WTC11 (cell line): Measurements from ENCODE around the gene PLPPR5. TPM values are rescaled to one million over a fixed set of nuclear protein-coding genes. Genes with fewer than 3 reads are reported as not detected.

ENCODE experiments used
- ATAC-seq: fragments of 200-7000 bp; cut with Tn5 transposase; 2 replicates; pipeline ENCODE4 v1.10.0; 2021; ENCODE audit warnings: mild to moderate bottlenecking, moderate library complexity
- CTCF ChIA-PET: fragments of 300-600 bp; sonication (Branson Sonifier 250); formaldehyde crosslinking; loops from one replicate; lab custom pipeline; 2021; ENCODE audit warnings: antibody characterized with exemption; lab: Charles Lee
- POLR2A ChIA-PET: fragments of 350-600 bp; sonication (Branson Sonifier 250); formaldehyde crosslinking; loops from one replicate; lab custom pipeline; 2021; ENCODE audit warnings: antibody characterized with exemption; lab: Charles Lee
- DNase-seq: peaks from one replicate; pipeline ENCODE4 v3.0.0; 2021; ENCODE audit warnings: low spot score
- H3K27ac Mint-ChIP-seq: 2 replicates; pipeline ENCODE4 v1.8.0; 2021; ENCODE audit warnings: mixed read lengths
- H3K27me3 Mint-ChIP-seq: 2 replicates; pipeline ENCODE4 v1.8.0; 2021; ENCODE audit warnings: low read depth, mild to moderate bottlenecking, moderate library complexity, mixed read lengths
- H3K36me3 Mint-ChIP-seq: 2 replicates; pipeline ENCODE4 v1.8.0; 2021; ENCODE audit warnings: mixed read lengths
- H3K4me1 Mint-ChIP-seq: 2 replicates; pipeline ENCODE4 v1.8.0; 2022; ENCODE audit warnings: mixed read lengths
- H3K4me3 Mint-ChIP-seq: 2 replicates; pipeline ENCODE4 v1.8.0; 2021; ENCODE audit warnings: mild to moderate bottlenecking, moderate library complexity, mixed read lengths
- H3K9me3 Mint-ChIP-seq: 2 replicates; pipeline ENCODE4 v1.8.0; 2021; ENCODE audit warnings: mixed read lengths
- E2F4 ChIP-seq: sonication (generic); formaldehyde crosslinking; IDR thresholded peaks from 2 replicates; pipeline ENCODE4 v1.8.1; 2022; ENCODE audit warnings: low read depth, mild to moderate bottlenecking, moderate library complexity, missing genetic modification reagents, borderline replicate concordance
- FOXP4 ChIP-seq: sonication (generic); formaldehyde crosslinking; IDR thresholded peaks from 2 replicates; pipeline ENCODE4 v1.8.0; 2022; ENCODE audit warnings: mild to moderate bottlenecking, missing genetic modification reagents
- IRF1 ChIP-seq: sonication (generic); formaldehyde crosslinking; IDR thresholded peaks from 2 replicates; pipeline ENCODE4 v1.8.0; 2023; ENCODE audit warnings: missing genetic modification reagents
- IRF2 ChIP-seq: sonication (generic); formaldehyde crosslinking; IDR thresholded peaks from 2 replicates; pipeline ENCODE4 v1.8.0; 2022; ENCODE audit warnings: low read depth, missing genetic modification reagents, borderline replicate concordance
- MYBL2 ChIP-seq: sonication (generic); formaldehyde crosslinking; IDR thresholded peaks from 2 replicates; pipeline ENCODE4 v1.8.1; 2023; ENCODE audit warnings: mild to moderate bottlenecking, moderate library complexity, missing genetic modification reagents
- NFATC4 ChIP-seq: fragments of 250-450 bp; sonication (Bioruptor Pico); IDR thresholded peaks from 2 replicates; pipeline ENCODE4 v1.9.0; 2021; ENCODE audit warnings: mild to moderate bottlenecking
- NFE2L1 ChIP-seq: sonication (generic); formaldehyde crosslinking; IDR thresholded peaks from 2 replicates; pipeline ENCODE4 v1.8.1; 2023; ENCODE audit warnings: missing genetic modification reagents
- PRRX2 ChIP-seq: fragments of 250-450 bp; sonication (Bioruptor Pico); IDR thresholded peaks from 2 replicates; pipeline ENCODE4 v1.8.0; 2021; ENCODE audit warnings: mild to moderate bottlenecking
- TCF7 ChIP-seq: sonication (generic); formaldehyde crosslinking; IDR thresholded peaks from 2 replicates; pipeline ENCODE4 v1.8.0; 2022; ENCODE audit warnings: mild to moderate bottlenecking, low read depth, missing genetic modification reagents, moderate library complexity
- ZMAT4 ChIP-seq: fragments of 250-450 bp; sonication (Bioruptor Pico); IDR thresholded peaks from 2 replicates; pipeline ENCODE4 v1.9.0; 2021; ENCODE audit warnings: mild to moderate bottlenecking
- ZNF671 ChIP-seq: fragments of 250-450 bp; sonication (Bioruptor Pico); IDR thresholded peaks from 2 replicates; pipeline ENCODE4 v1.8.0; 2021; ENCODE audit warnings: mild to moderate bottlenecking
- total RNA-seq: library from RNA; stranded (reverse); gene quantifications from 3 replicates; pipeline ENCODE4 v1.2.3, GENCODE V29; 2021
- TF ChIP-seq, protein P1 (sequence below): sonication (generic); formaldehyde crosslinking; IDR thresholded peaks from 2 replicates; pipeline ENCODE4 v1.8.0; 2022; ENCODE audit warnings: missing genetic modification reagents
- TF ChIP-seq, protein P2 (sequence below): sonication (generic); formaldehyde crosslinking; IDR thresholded peaks from 2 replicates; pipeline ENCODE4 v1.8.1; 2023; ENCODE audit warnings: mild to moderate bottlenecking, missing genetic modification reagents
- TF ChIP-seq, protein P3 (sequence below): sonication (generic); formaldehyde crosslinking; IDR thresholded peaks from 2 replicates; pipeline ENCODE4 v1.8.1; 2022; ENCODE audit warnings: mild to moderate bottlenecking, moderate library complexity, missing genetic modification reagents
- TF ChIP-seq, protein P4 (sequence below): sonication (generic); formaldehyde crosslinking; IDR thresholded peaks from 2 replicates; pipeline ENCODE4 v1.8.0; 2022; ENCODE audit warnings: mild to moderate bottlenecking, missing genetic modification reagents
- TF ChIP-seq, protein P5 (sequence below): sonication (generic); formaldehyde crosslinking; IDR thresholded peaks from 2 replicates; pipeline ENCODE4 v1.8.0; 2023; ENCODE audit warnings: mild to moderate bottlenecking, missing genetic modification reagents

PLPPR5 gene
- total RNA-seq, 1 experiment from 2014 or later = 1.6 TPM

DNA sequence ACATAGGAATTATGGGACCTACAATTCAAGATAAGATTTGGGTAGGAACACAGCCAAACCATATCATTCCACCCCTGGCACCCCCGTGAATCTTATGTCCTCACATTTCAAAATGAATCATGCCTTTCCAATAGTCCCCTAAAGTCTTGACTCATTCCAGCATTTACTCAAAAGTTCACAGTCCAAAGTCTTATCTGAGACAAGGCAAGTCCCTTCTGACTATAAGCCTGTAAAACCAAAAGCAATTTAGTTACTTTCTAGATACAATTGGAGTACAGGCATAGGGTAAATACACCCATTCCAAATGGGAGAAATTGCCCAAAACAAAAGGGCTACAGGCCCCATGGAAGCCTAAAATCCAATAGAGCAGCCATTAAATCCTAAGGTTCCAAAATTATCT, 138.9 kb downstream of the PLPPR5 start (continued):
- TF ChIP-seq, protein P1, sequence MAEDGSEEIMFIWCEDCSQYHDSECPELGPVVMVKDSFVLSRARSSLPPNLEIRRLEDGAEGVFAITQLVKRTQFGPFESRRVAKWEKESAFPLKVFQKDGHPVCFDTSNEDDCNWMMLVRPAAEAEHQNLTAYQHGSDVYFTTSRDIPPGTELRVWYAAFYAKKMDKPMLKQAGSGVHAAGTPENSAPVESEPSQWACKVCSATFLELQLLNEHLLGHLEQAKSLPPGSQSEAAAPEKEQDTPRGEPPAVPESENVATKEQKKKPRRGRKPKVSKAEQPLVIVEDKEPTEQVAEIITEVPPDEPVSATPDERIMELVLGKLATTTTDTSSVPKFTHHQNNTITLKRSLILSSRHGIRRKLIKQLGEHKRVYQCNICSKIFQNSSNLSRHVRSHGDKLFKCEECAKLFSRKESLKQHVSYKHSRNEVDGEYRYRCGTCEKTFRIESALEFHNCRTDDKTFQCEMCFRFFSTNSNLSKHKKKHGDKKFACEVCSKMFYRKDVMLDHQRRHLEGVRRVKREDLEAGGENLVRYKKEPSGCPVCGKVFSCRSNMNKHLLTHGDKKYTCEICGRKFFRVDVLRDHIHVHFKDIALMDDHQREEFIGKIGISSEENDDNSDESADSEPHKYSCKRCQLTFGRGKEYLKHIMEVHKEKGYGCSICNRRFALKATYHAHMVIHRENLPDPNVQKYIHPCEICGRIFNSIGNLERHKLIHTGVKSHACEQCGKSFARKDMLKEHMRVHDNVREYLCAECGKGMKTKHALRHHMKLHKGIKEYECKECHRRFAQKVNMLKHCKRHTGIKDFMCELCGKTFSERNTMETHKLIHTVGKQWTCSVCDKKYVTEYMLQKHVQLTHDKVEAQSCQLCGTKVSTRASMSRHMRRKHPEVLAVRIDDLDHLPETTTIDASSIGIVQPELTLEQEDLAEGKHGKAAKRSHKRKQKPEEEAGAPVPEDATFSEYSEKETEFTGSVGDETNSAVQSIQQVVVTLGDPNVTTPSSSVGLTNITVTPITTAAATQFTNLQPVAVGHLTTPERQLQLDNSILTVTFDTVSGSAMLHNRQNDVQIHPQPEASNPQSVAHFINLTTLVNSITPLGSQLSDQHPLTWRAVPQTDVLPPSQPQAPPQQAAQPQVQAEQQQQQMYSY = no peak
- TF ChIP-seq IRF2 (CRISPR knock-in tag) (no peak), NFE2L1 (CRISPR knock-in tag) (no peak)
- TF ChIP-seq, all 79 proteins: peak for 0

DNA sequence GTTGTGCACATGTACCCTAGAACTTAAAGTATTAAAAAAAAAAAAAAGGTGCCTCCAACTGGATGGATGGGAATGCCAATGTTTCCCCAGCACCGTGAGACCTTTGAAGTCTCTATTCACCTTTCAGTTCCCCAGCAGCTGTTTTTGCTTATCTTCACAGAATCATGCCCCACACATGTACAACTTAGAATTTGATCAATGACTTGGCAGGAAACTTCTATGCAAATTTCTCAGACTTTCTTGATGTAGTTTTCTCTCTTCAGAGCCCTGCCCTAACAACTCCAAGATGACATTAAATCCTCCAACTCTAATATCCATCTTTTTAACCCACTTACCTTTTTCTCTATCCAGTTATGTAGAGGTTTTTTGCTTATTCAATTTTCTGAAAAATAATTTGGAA, 144.3 kb downstream of the PLPPR5 start:
- ChIA-PET CTCF (no interaction called here), POLR2A (no interaction called here)
- peaks cover 15% of the 10 kb centered on the region for H3K9me3 Mint-ChIP-seq
- H3K27me3 Mint-ChIP-seq = no peaks in the 10 kb centered on the region; the same call in 1 of the 2 replicates
- ATAC-seq = no peak
- H3K27ac Mint-ChIP-seq = no peak overlapping the region
- DNase-seq = no peak
- TF ChIP-seq MYBL2 (no peak), ZNF671 (no peak), PRRX2 (CRISPR knock-in tag) (no peak), E2F4 (CRISPR knock-in tag) (no peak), IRF2 (CRISPR knock-in tag) (no peak), FOXP4 (CRISPR knock-in tag) (no peak)
- TF ChIP-seq, protein P2, sequence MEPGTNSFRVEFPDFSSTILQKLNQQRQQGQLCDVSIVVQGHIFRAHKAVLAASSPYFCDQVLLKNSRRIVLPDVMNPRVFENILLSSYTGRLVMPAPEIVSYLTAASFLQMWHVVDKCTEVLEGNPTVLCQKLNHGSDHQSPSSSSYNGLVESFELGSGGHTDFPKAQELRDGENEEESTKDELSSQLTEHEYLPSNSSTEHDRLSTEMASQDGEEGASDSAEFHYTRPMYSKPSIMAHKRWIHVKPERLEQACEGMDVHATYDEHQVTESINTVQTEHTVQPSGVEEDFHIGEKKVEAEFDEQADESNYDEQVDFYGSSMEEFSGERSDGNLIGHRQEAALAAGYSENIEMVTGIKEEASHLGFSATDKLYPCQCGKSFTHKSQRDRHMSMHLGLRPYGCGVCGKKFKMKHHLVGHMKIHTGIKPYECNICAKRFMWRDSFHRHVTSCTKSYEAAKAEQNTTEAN = no peak
- TF ChIP-seq, protein P3, sequence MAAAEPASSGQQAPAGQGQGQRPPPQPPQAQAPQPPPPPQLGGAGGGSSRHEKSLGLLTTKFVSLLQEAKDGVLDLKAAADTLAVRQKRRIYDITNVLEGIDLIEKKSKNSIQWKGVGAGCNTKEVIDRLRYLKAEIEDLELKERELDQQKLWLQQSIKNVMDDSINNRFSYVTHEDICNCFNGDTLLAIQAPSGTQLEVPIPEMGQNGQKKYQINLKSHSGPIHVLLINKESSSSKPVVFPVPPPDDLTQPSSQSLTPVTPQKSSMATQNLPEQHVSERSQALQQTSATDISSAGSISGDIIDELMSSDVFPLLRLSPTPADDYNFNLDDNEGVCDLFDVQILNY = no peak
- TF ChIP-seq, protein P4, sequence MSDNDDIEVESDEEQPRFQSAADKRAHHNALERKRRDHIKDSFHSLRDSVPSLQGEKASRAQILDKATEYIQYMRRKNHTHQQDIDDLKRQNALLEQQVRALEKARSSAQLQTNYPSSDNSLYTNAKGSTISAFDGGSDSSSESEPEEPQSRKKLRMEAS (CRISPR knock-in tag) = no peak
- peaks cover 2% of the 10 kb centered on the region for H3K36me3 Mint-ChIP-seq
- H3K4me3 Mint-ChIP-seq = no peak overlapping the region
- no peaks in the 10 kb centered on the region for H3K4me1 Mint-ChIP-seq

DNA sequence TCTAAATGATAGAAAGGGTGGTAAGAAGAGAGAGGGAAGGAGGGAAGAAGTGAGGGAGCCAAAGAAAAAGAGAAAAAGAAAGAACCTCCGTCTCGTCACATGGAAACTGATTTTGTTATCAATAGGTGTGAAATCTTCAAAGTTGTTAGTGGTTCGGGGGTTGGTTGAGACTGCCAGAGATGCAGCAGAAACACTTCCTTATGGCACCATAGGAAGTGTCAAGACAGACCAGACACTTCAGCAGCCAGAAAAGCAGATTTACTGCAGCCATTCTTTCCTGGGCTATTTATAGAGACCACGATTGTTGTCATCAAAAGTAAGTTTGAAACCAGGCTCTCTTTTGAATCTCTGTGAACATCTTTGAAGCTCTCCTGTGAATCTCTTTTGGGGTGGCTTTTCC, 150.5 kb downstream of the PLPPR5 start:
- Mint-ChIP-seq H3K36me3 (no peaks in the 10 kb centered on the region), H3K4me1 (no peaks in the 10 kb centered on the region), H3K27me3 (no peaks in the 10 kb centered on the region), H3K4me3 (no peak overlapping the region), H3K27ac (no peak overlapping the region), H3K9me3 (0 out of 2 replicates have a peak, but pooled peaks cover 4% of the 10 kb centered on the region)
- TF ChIP-seq, protein P5, sequence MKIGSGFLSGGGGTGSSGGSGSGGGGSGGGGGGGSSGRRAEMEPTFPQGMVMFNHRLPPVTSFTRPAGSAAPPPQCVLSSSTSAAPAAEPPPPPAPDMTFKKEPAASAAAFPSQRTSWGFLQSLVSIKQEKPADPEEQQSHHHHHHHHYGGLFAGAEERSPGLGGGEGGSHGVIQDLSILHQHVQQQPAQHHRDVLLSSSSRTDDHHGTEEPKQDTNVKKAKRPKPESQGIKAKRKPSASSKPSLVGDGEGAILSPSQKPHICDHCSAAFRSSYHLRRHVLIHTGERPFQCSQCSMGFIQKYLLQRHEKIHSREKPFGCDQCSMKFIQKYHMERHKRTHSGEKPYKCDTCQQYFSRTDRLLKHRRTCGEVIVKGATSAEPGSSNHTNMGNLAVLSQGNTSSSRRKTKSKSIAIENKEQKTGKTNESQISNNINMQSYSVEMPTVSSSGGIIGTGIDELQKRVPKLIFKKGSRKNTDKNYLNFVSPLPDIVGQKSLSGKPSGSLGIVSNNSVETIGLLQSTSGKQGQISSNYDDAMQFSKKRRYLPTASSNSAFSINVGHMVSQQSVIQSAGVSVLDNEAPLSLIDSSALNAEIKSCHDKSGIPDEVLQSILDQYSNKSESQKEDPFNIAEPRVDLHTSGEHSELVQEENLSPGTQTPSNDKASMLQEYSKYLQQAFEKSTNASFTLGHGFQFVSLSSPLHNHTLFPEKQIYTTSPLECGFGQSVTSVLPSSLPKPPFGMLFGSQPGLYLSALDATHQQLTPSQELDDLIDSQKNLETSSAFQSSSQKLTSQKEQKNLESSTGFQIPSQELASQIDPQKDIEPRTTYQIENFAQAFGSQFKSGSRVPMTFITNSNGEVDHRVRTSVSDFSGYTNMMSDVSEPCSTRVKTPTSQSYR (CRISPR knock-in tag) = no peak
- TF ChIP-seq IRF1 (CRISPR knock-in tag) (no peak), NFATC4 (CRISPR knock-in tag) (no peak), TCF7 (CRISPR knock-in tag) (no peak), ZNF671 (no peak), IRF2 (CRISPR knock-in tag) (no peak), ZMAT4 (CRISPR knock-in tag) (no peak)
- DNase-seq (no peak), ATAC-seq (no peak)
- ChIA-PET CTCF (no interaction called here), POLR2A (no interaction called here)
